MM.1S (cell line): ENCODE data around the gene CXorf58.
"Not testable (repeated sequence)": the region's sequence is repeated elsewhere in the genome, so short reads cannot be mapped to it uniquely, and the experiment has no call there.

Experiments
- DNase-seq: peaks from one replicate; pipeline ENCODE4 v3.0.0-alpha.2; 2015
- H2AFZ ChIP-seq: fragments of 300-600 bp; sonication (generic); 2 replicates; pipeline ENCODE4 v1.6.0; 2016; ENCODE audit warnings: antibody characterized with exemption, low read length
- H3F3A ChIP-seq: fragments of 300-600 bp; sonication (generic); 2 replicates; pipeline ENCODE4 v1.6.1; 2016; ENCODE audit warnings: mild to moderate bottlenecking, antibody characterized with exemption, low read length, moderate library complexity, mixed read lengths; ENCODE audit not compliant: insufficient read depth
- H3K27ac ChIP-seq: fragments of 300-600 bp; sonication (generic); 2 replicates; pipeline ENCODE4 v1.5.1; 2016; ENCODE audit warnings: mild to moderate bottlenecking, low read length
- H3K27me3 ChIP-seq: fragments of 300-600 bp; sonication (generic); replicated peaks from 2 replicates; pipeline ENCODE4 v1.6.0; 2016; ENCODE audit warnings: low read length; ENCODE audit not compliant: insufficient read depth
- H3K36me3 ChIP-seq: fragments of 300-600 bp; sonication (generic); replicated peaks from 2 replicates; pipeline ENCODE4 v1.6.1; 2016; ENCODE audit warnings: mild to moderate bottlenecking, low read length, mixed read lengths; ENCODE audit not compliant: insufficient read depth
- H3K4me1 ChIP-seq: fragments of 300-600 bp; sonication (generic); 2 replicates; pipeline ENCODE4 v1.6.1; 2016; ENCODE audit warnings: low read length, mixed read lengths
- H3K4me2 ChIP-seq: fragments of 300-600 bp; sonication (generic); 2 replicates; pipeline ENCODE4 v1.6.0; 2016; ENCODE audit warnings: low read depth, low read length
- H3K4me3 ChIP-seq: fragments of 300-600 bp; sonication (generic); 2 replicates; pipeline ENCODE4 v1.5.1; 2016; ENCODE audit warnings: low read length, mixed read lengths
- H3K79me2 ChIP-seq: fragments of 300-600 bp; sonication (generic); 2 replicates; pipeline ENCODE4 v1.6.1; 2016; ENCODE audit warnings: mixed run types, low read length, mixed read lengths
- H3K9ac ChIP-seq: fragments of 300-600 bp; sonication (generic); 2 replicates; pipeline ENCODE4 v1.6.1; 2016; ENCODE audit warnings: low read length, mixed read lengths
- H3K9me2 ChIP-seq: fragments of 300-600 bp; sonication (generic); replicated peaks from 2 replicates; pipeline ENCODE4 v1.6.1; 2016; ENCODE audit warnings: mild to moderate bottlenecking, low read length, mixed read lengths; ENCODE audit not compliant: insufficient read depth
- H3K9me3 ChIP-seq: fragments of 300-600 bp; sonication (generic); replicated peaks from 2 replicates; pipeline ENCODE4 v1.6.1; 2016; ENCODE audit warnings: mild to moderate bottlenecking, low read length, mixed read lengths; ENCODE audit not compliant: insufficient read depth
- H4K20me1 ChIP-seq: fragments of 300-600 bp; sonication (generic); 2 replicates; pipeline ENCODE4 v1.6.1; 2016; ENCODE audit warnings: mild to moderate bottlenecking, low read length, moderate library complexity, mixed read lengths; ENCODE audit not compliant: insufficient read depth
- CTCF ChIP-seq: fragments of 300-600 bp; sonication (generic); IDR thresholded peaks from 2 replicates; pipeline ENCODE4 v1.5.1; 2016; ENCODE audit warnings: antibody characterized with exemption, low read length, mixed read lengths
- EZH2 ChIP-seq: fragments of 300-600 bp; sonication (generic); optimal IDR thresholded peaks from 2 replicates; pipeline ENCODE3; 2017; ENCODE audit warnings: low read depth, mild to moderate bottlenecking, antibody characterized with exemption, low read length, mixed read lengths
- EZH2phosphoT487 ChIP-seq: fragments of 300-600 bp; sonication (generic); IDR thresholded peaks from 2 replicates; pipeline ENCODE4 v1.6.1; 2018; ENCODE audit warnings: antibody characterized with exemption, low read length

CXorf58 gene

DNA sequence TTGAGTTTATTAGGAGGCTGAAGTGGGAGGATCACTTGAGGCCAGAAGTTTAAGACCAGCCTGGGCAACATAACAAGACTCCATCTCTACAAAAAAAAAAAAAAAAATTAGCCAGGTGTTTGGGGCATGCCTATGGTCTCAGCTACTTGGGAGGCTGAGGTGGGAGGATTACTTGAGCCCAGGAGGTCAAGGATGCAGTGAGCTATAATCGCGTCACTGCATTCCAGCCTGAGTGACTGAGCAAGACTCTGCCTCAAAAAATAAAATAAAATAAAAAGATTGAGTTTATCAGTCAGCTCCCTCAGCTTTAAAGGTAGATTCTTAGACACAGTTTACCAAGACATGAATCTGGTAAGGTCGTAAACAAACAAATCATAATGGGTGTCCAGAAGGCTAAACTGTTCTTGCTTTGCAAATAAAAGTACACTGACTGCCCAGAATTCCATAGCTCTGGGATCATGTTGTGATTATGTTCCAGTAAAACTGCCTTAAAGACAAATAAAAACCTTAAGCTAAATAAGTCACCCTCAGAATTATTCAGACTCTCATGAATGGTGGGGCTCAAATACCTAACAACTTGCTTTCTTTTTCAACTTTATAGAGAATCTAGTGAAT is 18.8 kb upstream of the CXorf58 start:
- TF ChIP-seq CTCF, result no peak
- no peak for TF ChIP-seq EZH2phosphoT487
- TF ChIP-seq EZH2, result no peak
- Histone ChIP-seq H3K9ac (no peak overlapping the region), H3K9me3 (no peaks in the 10 kb centered on the region), H3K9me2 (no peaks in the 10 kb centered on the region), H4K20me1 (no peaks in the 10 kb centered on the region), H3F3A (no peaks in the 10 kb centered on the region), H3K4me2 (no peak overlapping the region), H3K4me3 (no peak overlapping the region), H3K36me3 (no peaks in the 10 kb centered on the region), H3K4me1 (no peaks in the 10 kb centered on the region), H3K27me3 (no peaks in the 10 kb centered on the region), H3K27ac (no peak overlapping the region), H2AFZ (no peak overlapping the region), H3K79me2 (no peaks in the 10 kb centered on the region)
- no peak for DNase-seq

DNA sequence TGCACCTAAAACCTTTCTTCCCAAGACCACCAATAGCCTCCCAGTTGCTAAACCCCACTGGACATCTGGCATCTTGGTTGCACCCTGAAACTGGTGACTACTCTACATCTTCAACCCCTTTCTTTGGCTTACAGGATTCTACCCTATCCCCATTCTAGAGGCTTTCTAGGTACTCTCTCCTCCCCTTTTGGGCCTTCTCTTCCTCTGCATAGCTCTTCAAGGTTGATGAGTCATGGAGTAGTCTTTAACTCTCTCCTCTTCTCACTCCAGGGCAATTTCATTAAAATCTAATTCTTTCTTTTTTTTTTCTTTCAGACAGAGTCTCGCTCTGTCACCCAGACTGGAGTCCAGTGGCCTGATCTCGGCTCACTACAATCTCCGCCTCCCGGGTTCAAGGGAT is 16.9 kb upstream of the CXorf58 start:
- Histone ChIP-seq H3K9me2 (no peaks in the 10 kb centered on the region), H3F3A (no peaks in the 10 kb centered on the region), H3K27me3 (no peaks in the 10 kb centered on the region), H3K4me1 (no peaks in the 10 kb centered on the region), H4K20me1 (no peaks in the 10 kb centered on the region), H3K36me3 (no peaks in the 10 kb centered on the region), H3K9ac (no peak overlapping the region), H3K9me3 (no peaks in the 10 kb centered on the region), H3K79me2 (no peaks in the 10 kb centered on the region), H3K27ac (no peak overlapping the region), H3K4me2 (no peak overlapping the region), H3K4me3 (no peak overlapping the region), H2AFZ (no peak overlapping the region)
- DNase-seq, result no peak
- TF ChIP-seq EZH2 (no peak), CTCF (no peak), EZH2phosphoT487 (no peak)

DNA sequence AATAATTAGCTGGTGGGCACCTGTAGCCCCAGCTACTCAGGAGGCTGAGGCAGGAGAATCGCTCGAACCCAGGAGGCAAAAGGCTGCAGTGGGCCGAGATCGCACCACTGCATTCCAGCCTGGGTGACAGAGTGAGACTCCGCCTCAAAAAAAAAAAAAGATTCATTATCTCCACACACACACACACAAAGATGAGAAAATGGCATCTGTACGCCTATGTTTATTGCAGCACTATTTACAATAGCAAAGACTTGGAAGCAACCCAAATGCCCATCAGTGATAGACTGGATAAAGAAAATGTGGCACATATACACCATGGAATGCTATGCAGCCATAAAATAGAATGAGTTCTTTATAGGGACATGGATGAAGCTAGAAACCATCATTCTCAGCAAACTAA is 12.8 kb upstream of the CXorf58 start:
- not testable (repeated sequence) for H3F3A ChIP-seq

GRCh38 chrX:23896539-23896938 is 11.3 kb upstream of the CXorf58 start:
- not testable (repeated sequence) for H3K4me1 ChIP-seq, H3F3A ChIP-seq, H3K9ac ChIP-seq, H3K27ac ChIP-seq, H3K9me3 ChIP-seq, H3K27me3 ChIP-seq, DNase-seq, H4K20me1 ChIP-seq, H3K36me3 ChIP-seq, H3K4me2 ChIP-seq, H3K4me3 ChIP-seq, H3K9me2 ChIP-seq, H2AFZ ChIP-seq
- peaks cover 15% of the 10 kb centered on the region for H3K79me2 ChIP-seq

More for the DNA sequence above, 12.8 kb upstream of the CXorf58 start:
- not testable (repeated sequence) for H4K20me1 ChIP-seq, H2AFZ ChIP-seq, DNase-seq, H3K4me3 ChIP-seq, H3K9me3 ChIP-seq, H3K9me2 ChIP-seq, H3K4me2 ChIP-seq, H3K27me3 ChIP-seq, H3K27ac ChIP-seq, H3K36me3 ChIP-seq, H3K79me2 ChIP-seq, H3K4me1 ChIP-seq, H3K9ac ChIP-seq
